ENCODE results near the gene TRAF7. TPM values are rescaled to one million over a fixed set of nuclear protein-coding genes. Genes with fewer than 3 reads are reported as not detected.

Gene TRAF7
- total RNA-seq, 2 experiments from 2014 or later: 50.2 to 51.8 TPM

GRCh38 chr16:2157480-2158261, 2.1 kb downstream of the TRAF7 start:
- Mint-ChIP-seq H3K36me3 (peaks cover 10% of the 10 kb centered on the region), H3K4me3 (peak overlapping the region; percentile 97), H3K27ac (no peak overlapping the region), H3K27me3 (no peaks in the 10 kb centered on the region), H3K9me3 (no peaks in the 10 kb centered on the region), H3K4me1 (peaks cover 21% of the 10 kb centered on the region)
- ATAC-seq (ENCODE audit: low read depth): no peak
- no peak for DNase-seq
- POLR2A ChIA-PET: no interaction called here

- peaks cover 21% of the 10 kb centered on the region for H3K4me1 Mint-ChIP-seq
- peaks cover 12% of the 10 kb centered on the region for H3K36me3 Mint-ChIP-seq
- no peak overlapping the region for H3K4me3 Mint-ChIP-seq
- no peaks in the 10 kb centered on the region for H3K27me3 Mint-ChIP-seq
- H3K9me3 Mint-ChIP-seq: no peaks in the 10 kb centered on the region
- H3K27ac Mint-ChIP-seq: no peak overlapping the region
- no peak for ATAC-seq (ENCODE audit: low read depth)
- no peak for DNase-seq
- POLR2A ChIA-PET: no interaction called here
These were observed 2.7 kb downstream of the TRAF7 start for GRCh38 chr16:2158262-2158638.

GRCh38 chr16:2159175-2159838, 3.7 kb downstream of the TRAF7 start:
- DNase-seq (no peak), ATAC-seq (ENCODE audit: low read depth) (no peak)
- Mint-ChIP-seq H3K4me3 (no peak overlapping the region), H3K4me1 (peaks cover 17% of the 10 kb centered on the region), H3K27me3 (no peaks in the 10 kb centered on the region), H3K9me3 (no peaks in the 10 kb centered on the region), H3K27ac (no peak overlapping the region), H3K36me3 (peaks cover 12% of the 10 kb centered on the region)
- POLR2A ChIA-PET: no interaction called here

GRCh38 chr16:2160915-2161551, 5.5 kb downstream of the TRAF7 start:
- ATAC-seq (ENCODE audit: low read depth) (no peak), DNase-seq (no peak)
- Mint-ChIP-seq H3K36me3 (peaks cover 17% of the 10 kb centered on the region), H3K9me3 (no peaks in the 10 kb centered on the region), H3K27me3 (no peaks in the 10 kb centered on the region), H3K4me3 (no peak overlapping the region), H3K4me1 (peaks cover 16% of the 10 kb centered on the region), H3K27ac (no peak overlapping the region)
- POLR2A ChIA-PET: no interaction called here

GRCh38 chr16:2161911-2162310, 6.3 kb downstream of the TRAF7 start:
- DNase-seq (no peak), ATAC-seq (ENCODE audit: low read depth) (no peak)
- H3K27ac Mint-ChIP-seq: no peak overlapping the region
- H3K9me3 Mint-ChIP-seq: no peaks in the 10 kb centered on the region
- H3K27me3 Mint-ChIP-seq: no peaks in the 10 kb centered on the region
- no peak overlapping the region for H3K4me3 Mint-ChIP-seq
- POLR2A ChIA-PET: no interaction called here
- H3K36me3 Mint-ChIP-seq: peaks cover 18% of the 10 kb centered on the region
- H3K4me1 Mint-ChIP-seq: peaks cover 9% of the 10 kb centered on the region

- no peak overlapping the region for H3K27ac Mint-ChIP-seq
- ATAC-seq (ENCODE audit: low read depth): no peak
- POLR2A ChIA-PET: no interaction called here
These were observed 7.1 kb downstream of the TRAF7 start for GRCh38 chr16:2162676-2163118.

GRCh38 chr16:2163211-2163881, 7.8 kb downstream of the TRAF7 start:
- DNase-seq: no peak
- POLR2A ChIA-PET: no interaction called here
- Mint-ChIP-seq H3K4me3 (no peak overlapping the region), H3K27ac (no peak overlapping the region), H3K4me1 (peaks cover 1% of the 10 kb centered on the region), H3K27me3 (no peaks in the 10 kb centered on the region), H3K9me3 (no peaks in the 10 kb centered on the region), H3K36me3 (peaks cover 18% of the 10 kb centered on the region)
- no peak for ATAC-seq (ENCODE audit: low read depth)

More at GRCh38 chr16:2162676-2163118, 7.1 kb downstream of the TRAF7 start:
- Mint-ChIP-seq H3K36me3 (peaks cover 18% of the 10 kb centered on the region), H3K4me3 (no peak overlapping the region), H3K9me3 (no peaks in the 10 kb centered on the region), H3K4me1 (peaks cover 3% of the 10 kb centered on the region), H3K27me3 (no peaks in the 10 kb centered on the region)
- no peak for DNase-seq

- Mint-ChIP-seq H3K36me3 (peaks cover 18% of the 10 kb centered on the region), H3K4me1 (no peaks in the 10 kb centered on the region), H3K27ac (peak overlapping the region; percentile 25), H3K4me3 (no peak overlapping the region), H3K9me3 (no peaks in the 10 kb centered on the region), H3K27me3 (no peaks in the 10 kb centered on the region)
- no peak for ATAC-seq (ENCODE audit: low read depth)
- DNase-seq: no peak
- POLR2A ChIA-PET: interaction anchor here (0.9 kb wide), 1 partner anchor 11 kb away, joined by 3 read pairs; the partner anchor contains the start of gene TRAF7
These were observed 10.3 kb downstream of the TRAF7 start for GRCh38 chr16:2165861-2166260.

GRCh38 chr16:2166263-2167067, 10.9 kb downstream of the TRAF7 start:
- POLR2A ChIA-PET: interaction anchor here (0.5 to 0.9 kb wide), 2 partner anchors 11 to 579 kb away, joined by 3 read pairs; partner anchors contain the start of gene TRAF7
- Mint-ChIP-seq H3K27ac (peak overlapping the region; percentile 25), H3K9me3 (no peaks in the 10 kb centered on the region), H3K36me3 (peaks cover 18% of the 10 kb centered on the region), H3K4me3 (no peak overlapping the region), H3K4me1 (no peaks in the 10 kb centered on the region), H3K27me3 (no peaks in the 10 kb centered on the region)
- ATAC-seq (ENCODE audit: low read depth) (no peak), DNase-seq (no peak)

GRCh38 chr16:2167068-2167638, 11.6 kb downstream of the TRAF7 start:
- Mint-ChIP-seq H3K9me3 (no peaks in the 10 kb centered on the region), H3K4me1 (no peaks in the 10 kb centered on the region), H3K36me3 (peaks cover 16% of the 10 kb centered on the region), H3K27ac (no peak overlapping the region), H3K4me3 (no peak overlapping the region), H3K27me3 (no peaks in the 10 kb centered on the region)
- DNase-seq (no peak), ATAC-seq (ENCODE audit: low read depth) (no peak)
- POLR2A ChIA-PET: interaction anchor here (1.9 kb wide), 1 partner anchor 12 kb away, joined by 10 read pairs; the partner anchor contains the start of gene TRAF7

- DNase-seq: no peak
- no peaks in the 10 kb centered on the region for H3K4me1 Mint-ChIP-seq
- H3K36me3 Mint-ChIP-seq: peaks cover 8% of the 10 kb centered on the region
- no peaks in the 10 kb centered on the region for H3K9me3 Mint-ChIP-seq
- H3K27me3 Mint-ChIP-seq: no peaks in the 10 kb centered on the region
- no peak overlapping the region for H3K27ac Mint-ChIP-seq
- no peak overlapping the region for H3K4me3 Mint-ChIP-seq
- no peak for ATAC-seq (ENCODE audit: low read depth)
- POLR2A ChIA-PET: no interaction called here
These were observed 14.5 kb downstream of the TRAF7 start for GRCh38 chr16:2170080-2170479.

GRCh38 chr16:2170587-2171435, 15.2 kb downstream of the TRAF7 start:
- H3K4me3 Mint-ChIP-seq: no peak overlapping the region
- H3K36me3 Mint-ChIP-seq: peaks cover 5% of the 10 kb centered on the region
- POLR2A ChIA-PET: no interaction called here
- no peaks in the 10 kb centered on the region for H3K27me3 Mint-ChIP-seq
- H3K27ac Mint-ChIP-seq: no peak overlapping the region
- no peaks in the 10 kb centered on the region for H3K4me1 Mint-ChIP-seq
- H3K9me3 Mint-ChIP-seq: no peaks in the 10 kb centered on the region
- DNase-seq (no peak), ATAC-seq (ENCODE audit: low read depth) (no peak)
